ENCODE data around the gene PEDS1. TPM values are rescaled to one million over a fixed set of nuclear protein-coding genes. Genes with fewer than 3 reads are reported as not detected.
"Not testable (repeated sequence)": the region's sequence is repeated elsewhere in the genome, so short reads cannot be mapped to it uniquely, and the experiment has no call there.

The PEDS1 gene
- total RNA-seq: 10 to 100 TPM; 30.4 to 59.3 (median 34.2) TPM

DNA sequence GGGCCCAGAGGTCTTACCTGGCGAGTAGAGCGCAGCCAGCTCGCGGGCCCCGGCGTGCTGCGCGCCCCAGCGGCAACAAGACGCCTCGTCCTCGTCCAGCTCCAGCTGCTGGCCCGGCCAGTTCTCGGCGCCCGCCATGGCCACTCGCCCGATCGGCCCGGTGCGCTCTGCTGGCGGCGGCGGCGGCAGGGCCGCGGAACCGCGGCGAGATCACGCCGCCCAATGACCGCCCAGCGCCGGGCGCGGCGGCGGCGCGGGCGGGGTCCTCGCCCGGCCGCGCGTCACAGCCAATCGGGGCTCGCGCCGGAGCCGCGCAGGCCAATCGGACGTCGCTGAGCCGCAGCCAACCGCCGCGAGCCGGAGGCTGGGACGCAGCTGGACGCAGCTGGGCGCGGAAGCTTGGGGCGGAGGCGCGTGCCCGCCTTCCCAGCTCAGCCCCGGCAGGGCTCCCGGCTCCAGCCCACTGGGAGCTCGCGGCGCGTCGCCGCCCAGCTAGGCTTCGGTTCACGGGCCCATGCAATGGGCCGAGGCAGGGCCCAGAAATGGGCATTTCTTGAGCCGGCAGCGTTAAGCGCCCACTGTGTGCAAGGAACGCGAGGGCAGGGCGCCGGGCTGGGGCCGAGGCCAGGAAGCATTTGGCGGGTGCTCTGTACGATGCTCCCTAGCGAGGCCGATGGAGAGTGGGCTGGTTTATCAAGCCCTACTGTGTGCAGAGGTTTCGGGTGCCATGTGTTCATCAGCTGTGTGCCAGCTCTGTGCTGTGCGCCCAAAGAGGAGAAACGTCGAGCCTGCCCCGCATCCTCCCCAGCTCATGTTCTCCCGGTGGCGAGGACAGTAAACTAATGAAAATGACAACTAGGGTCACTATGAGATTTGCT, at the start of gene PEDS1:
PEDS1 (minus strand) TSS at position 224 of the 878 bp plus-strand sequence; CDS start at position 138, 86 bp downstream.
- peak; percentile 93 to 98 for DNase-seq

GRCh38 chr20:50202677-50203076, 49.2 kb upstream of the PEDS1 start:
- ATAC-seq (ENCODE audit: low FRiP score in 2 of 2): no peak
- TF ChIP-seq POLR2AphosphoS5 (IDR thresholded peaks at IDR 0.05) (no peak), POLR2A (IDR thresholded peaks at IDR 0.05) (no peak), EP300 (IDR thresholded peaks at IDR 0.05) (no peak), CTCF (IDR thresholded peaks at IDR 0.05) (no peak)
- Histone ChIP-seq H3K27me3 (no peaks in the 10 kb centered on the region), H3K9me3 (no peaks in the 10 kb centered on the region), H3K4me3 (no peak overlapping the region), H3K4me1 (peaks cover 0 to 5% (median 0%) of the 10 kb centered on the region in 4 donors), H3K36me3 (no peaks in the 10 kb centered on the region), H3K27ac (no peak overlapping the region)
- WGBS, 2 donors: 86 to 91% methylated on average over 5 of the region's 5 CpGs
- DNase-seq: no peak

More for the DNA sequence above, at the start of gene PEDS1:
- H3K9me3 ChIP-seq: no peaks in the 10 kb centered on the region
- no peaks in the 10 kb centered on the region for H3K27me3 ChIP-seq
- H3K4me1 ChIP-seq: peaks cover 41 to 53% (median 46%) of the 10 kb centered on the region in 4 donors
- peak within 1 kb of the TSS; percentile 68 to 98 (median 92) for H3K4me3 ChIP-seq
- H3K27ac ChIP-seq: peak within 1 kb of the TSS; percentile 93 to 98 (median 95)
- H3K36me3 ChIP-seq: peaks cover 0 to 2% (median 0%) of the 10 kb centered on the region in 4 donors
- WGBS, 2 donors: 4 to 28% methylated on average over 8 to 45 of the region's 99 CpGs
- TF ChIP-seq POLR2AphosphoS5 (IDR thresholded peaks at IDR 0.05) (peak; percentile 74 to 80), EP300 (IDR thresholded peaks at IDR 0.05) (no peak), POLR2A (IDR thresholded peaks at IDR 0.05) (peak in 3 of 4 donors; percentile 85 to 96 (median 95)), CTCF (IDR thresholded peaks at IDR 0.05) (peak in 3 of 6 experiments; percentile 1 to 45 (median 43))
- peak; percentile 92 to 98 for ATAC-seq (ENCODE audit: low FRiP score in 2 of 2)

DNA sequence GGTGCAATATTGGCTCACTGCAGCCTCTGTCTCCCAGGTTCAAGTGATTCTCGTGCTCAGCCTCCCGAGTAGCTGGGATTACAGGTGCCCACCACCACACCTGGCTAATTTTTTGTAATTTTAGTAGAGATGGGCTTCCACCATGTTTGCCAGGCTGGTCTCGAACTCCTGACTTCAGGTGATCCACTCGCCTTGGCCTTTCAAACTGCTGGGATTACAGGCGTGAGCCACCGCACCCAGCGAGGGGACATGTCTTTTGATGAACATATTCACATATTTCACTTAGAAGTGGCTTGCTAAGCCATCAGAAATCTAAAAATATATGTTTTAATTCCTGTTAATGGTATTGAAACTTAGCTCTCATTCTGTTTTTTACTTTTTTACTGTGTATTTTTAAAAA, 48.2 kb upstream of the PEDS1 start:
- not testable (repeated sequence) for ATAC-seq (ENCODE audit: low FRiP score in 2 of 2); H3K27me3 ChIP-seq; H3K36me3 ChIP-seq; DNase-seq; H3K27ac ChIP-seq; H3K4me1 ChIP-seq; H3K4me3 ChIP-seq; H3K9me3 ChIP-seq
- 94 to 97% methylated on average over 7 of the region's 7 CpGs for WGBS, 2 donors

DNA sequence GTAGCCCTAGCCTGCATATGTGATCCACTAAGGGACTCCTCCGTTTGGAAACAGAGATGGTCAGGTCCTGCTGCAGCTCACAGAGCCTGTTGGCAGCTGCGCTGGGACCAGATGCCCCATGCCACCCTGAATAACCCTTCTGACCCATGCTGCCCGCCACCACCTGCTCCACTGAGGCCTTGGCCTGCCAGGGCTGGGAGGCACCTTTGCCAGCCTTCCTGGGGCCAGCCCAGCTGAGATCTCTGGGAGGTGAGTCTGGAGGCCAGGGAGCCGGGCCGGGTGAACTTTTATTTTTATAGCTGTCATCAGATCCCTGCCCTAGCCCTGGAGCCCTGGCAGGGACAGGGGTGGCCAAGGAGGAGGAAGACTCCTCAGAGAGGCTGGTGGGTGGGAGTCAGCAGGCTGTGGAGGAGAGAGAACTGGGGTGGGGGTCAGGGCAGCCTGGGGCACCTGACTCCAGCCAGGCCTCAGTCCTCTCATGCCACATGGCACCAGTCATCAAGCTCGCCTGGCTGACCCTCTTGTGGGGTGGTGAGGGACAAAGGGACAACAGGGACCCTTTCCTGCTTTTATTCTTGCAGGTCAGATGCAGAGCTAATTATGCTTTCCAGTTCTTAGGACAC, 47.1 kb upstream of the PEDS1 start:
- TF ChIP-seq EP300 (IDR thresholded peaks at IDR 0.05) (no peak), CTCF (IDR thresholded peaks at IDR 0.05) (no peak), POLR2AphosphoS5 (IDR thresholded peaks at IDR 0.05) (no peak), POLR2A (IDR thresholded peaks at IDR 0.05) (no peak)
- DNase-seq: no peak
- no peaks in the 10 kb centered on the region for H3K27me3 ChIP-seq
- H3K27ac ChIP-seq: no peak overlapping the region
- peaks cover 0 to 12% (median 0%) of the 10 kb centered on the region in 4 donors for H3K36me3 ChIP-seq
- H3K4me3 ChIP-seq: no peak overlapping the region
- 100% methylated on average over 3 to 6 of the region's 6 CpGs for WGBS, 2 donors
- peaks cover 0 to 5% (median 2%) of the 10 kb centered on the region in 4 donors for H3K4me1 ChIP-seq
- H3K9me3 ChIP-seq: no peaks in the 10 kb centered on the region
- ATAC-seq (ENCODE audit: low FRiP score in 2 of 2): no peak

GRCh38 chr20:50199703-50200102, 46.2 kb upstream of the PEDS1 start:
- ATAC-seq (ENCODE audit: low FRiP score in 2 of 2) (no peak), DNase-seq (no peak)
- Histone ChIP-seq H3K27ac (no peak overlapping the region), H3K9me3 (no peaks in the 10 kb centered on the region), H3K27me3 (no peaks in the 10 kb centered on the region), H3K4me1 (peaks cover 2 to 12% (median 10%) of the 10 kb centered on the region in 4 donors), H3K36me3 (peaks cover 0 to 21% (median under 1%) of the 10 kb centered on the region in 4 donors), H3K4me3 (no peak overlapping the region)
- no peak for TF ChIP-seq CTCF (IDR thresholded peaks at IDR 0.05)
- no peak for TF ChIP-seq POLR2A (IDR thresholded peaks at IDR 0.05)
- TF ChIP-seq POLR2AphosphoS5 (IDR thresholded peaks at IDR 0.05): no peak
- TF ChIP-seq EP300 (IDR thresholded peaks at IDR 0.05): no peak
- 84 to 87% methylated on average over 4 of the region's 4 CpGs for WGBS, 2 donors

Data from upper lobe of left lung (tissue), 6 donors.